ENCODE data around the gene HCFC1. TPM values are rescaled to one million over a fixed set of nuclear protein-coding genes. Genes with fewer than 3 reads are reported as not detected.

HCFC1 gene
- total and polyA plus RNA-seq, 9 of the 15 experiments (the other 6 are each of a cell fraction or from before 2014, with no cell fraction given), result 2.8 to 133 (median 17.1) TPM

DNA sequence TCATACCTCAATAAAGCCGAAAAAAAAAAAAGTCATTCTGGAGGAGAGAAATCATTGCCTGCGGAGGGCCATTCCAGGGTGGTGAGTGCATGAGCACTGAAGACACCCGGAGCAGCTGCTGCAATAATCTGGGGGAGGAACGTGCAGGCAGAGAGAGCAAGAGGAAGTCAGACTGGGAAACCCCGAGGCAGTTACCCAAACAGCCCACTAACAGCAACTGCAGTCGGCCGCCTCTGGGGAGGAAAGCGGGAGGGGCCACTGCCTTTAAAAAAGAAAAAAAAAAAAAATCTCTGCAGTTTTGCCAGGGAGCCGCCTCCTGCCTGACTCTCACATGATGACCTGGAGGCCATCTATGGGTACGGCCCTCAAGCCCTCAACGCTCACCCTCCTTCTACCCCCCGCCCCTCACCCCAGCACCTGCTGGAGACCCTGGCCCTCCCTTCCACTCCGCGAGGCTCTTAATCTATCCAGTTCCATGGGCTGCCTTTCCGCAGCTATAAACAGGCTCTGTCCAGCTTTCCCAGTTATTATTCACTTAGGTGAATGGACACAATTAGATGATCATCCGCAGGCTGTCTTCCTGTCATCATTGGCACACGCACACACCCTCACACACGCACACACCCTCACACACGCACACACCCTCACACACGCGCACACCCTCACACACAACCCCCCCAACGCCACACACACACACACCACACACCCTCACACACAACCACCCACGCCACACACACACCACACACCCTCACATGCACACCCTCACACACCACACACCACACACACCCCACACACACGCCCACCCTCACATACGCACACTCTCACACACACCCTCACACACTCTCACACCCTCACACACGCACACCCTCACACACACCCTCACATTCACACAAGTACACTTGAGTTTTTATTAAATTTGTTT is 70.5 kb downstream of the HCFC1 start (continued):
- TF ChIP-seq, protein P1, sequence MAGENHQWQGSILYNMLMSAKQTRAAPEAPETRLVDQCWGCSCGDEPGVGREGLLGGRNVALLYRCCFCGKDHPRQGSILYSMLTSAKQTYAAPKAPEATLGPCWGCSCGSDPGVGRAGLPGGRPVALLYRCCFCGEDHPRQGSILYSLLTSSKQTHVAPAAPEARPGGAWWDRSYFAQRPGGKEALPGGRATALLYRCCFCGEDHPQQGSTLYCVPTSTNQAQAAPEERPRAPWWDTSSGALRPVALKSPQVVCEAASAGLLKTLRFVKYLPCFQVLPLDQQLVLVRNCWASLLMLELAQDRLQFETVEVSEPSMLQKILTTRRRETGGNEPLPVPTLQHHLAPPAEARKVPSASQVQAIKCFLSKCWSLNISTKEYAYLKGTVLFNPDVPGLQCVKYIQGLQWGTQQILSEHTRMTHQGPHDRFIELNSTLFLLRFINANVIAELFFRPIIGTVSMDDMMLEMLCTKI (IDR thresholded peaks at IDR 0.05; ENCODE audit: partially characterized antibody), result no peak
- no peak for TF ChIP-seq ASH1L (IDR thresholded peaks at IDR 0.05; ENCODE audit: borderline replicate concordance, low read depth, partially characterized antibody)
- TF ChIP-seq MECOM (CRISPR knock-in tag; IDR thresholded peaks at IDR 0.05), result no peak
- TF ChIP-seq MCM2 (IDR thresholded peaks at IDR 0.05; ENCODE audit: low read depth), result no peak
- TF ChIP-seq, protein P2, sequence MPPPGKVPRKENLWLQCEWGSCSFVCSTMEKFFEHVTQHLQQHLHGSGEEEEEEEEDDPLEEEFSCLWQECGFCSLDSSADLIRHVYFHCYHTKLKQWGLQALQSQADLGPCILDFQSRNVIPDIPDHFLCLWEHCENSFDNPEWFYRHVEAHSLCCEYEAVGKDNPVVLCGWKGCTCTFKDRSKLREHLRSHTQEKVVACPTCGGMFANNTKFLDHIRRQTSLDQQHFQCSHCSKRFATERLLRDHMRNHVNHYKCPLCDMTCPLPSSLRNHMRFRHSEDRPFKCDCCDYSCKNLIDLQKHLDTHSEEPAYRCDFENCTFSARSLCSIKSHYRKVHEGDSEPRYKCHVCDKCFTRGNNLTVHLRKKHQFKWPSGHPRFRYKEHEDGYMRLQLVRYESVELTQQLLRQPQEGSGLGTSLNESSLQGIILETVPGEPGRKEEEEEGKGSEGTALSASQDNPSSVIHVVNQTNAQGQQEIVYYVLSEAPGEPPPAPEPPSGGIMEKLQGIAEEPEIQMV (tag; conservative IDR thresholded peaks at IDR 0.05; ENCODE audit: low read depth), result no peak
- no peak for TF ChIP-seq STAT5A (IDR thresholded peaks at IDR 0.05; ENCODE audit: borderline replicate concordance, low read length)
- TF ChIP-seq C11orf30 (IDR thresholded peaks at IDR 0.05; ENCODE audit: low read depth), result no peak
- no peak for TF ChIP-seq NFYB (IDR thresholded peaks at IDR 0.05; ENCODE audit: extremely low read depth, insufficient read length)
- peak; percentile 84 for TF ChIP-seq ZNF384 (IDR thresholded peaks at IDR 0.05; ENCODE audit: low read depth, low read length)
- TF ChIP-seq DPF2 (IDR thresholded peaks at IDR 0.05), result 0 out of 2 replicates have a peak, but pooled peaks have one; percentile 21
- no peak for TF ChIP-seq EZH2 (IDR thresholded peaks at IDR 0.05; ENCODE audit: borderline replicate concordance, low read depth, low read length)
- peak in 1 of 2 experiments; percentile 45; a peak in 2 of 4 replicates for TF ChIP-seq KDM1A (IDR thresholded peaks at IDR 0.05)
- 0 out of 2 replicates have a peak, but pooled peaks have one; percentile 25 for TF ChIP-seq CBFA2T2 (conservative IDR thresholded peaks at IDR 0.05)
- no peak for TF ChIP-seq SETDB1 (IDR thresholded peaks at IDR 0.05; ENCODE audit: low read length)
- TF ChIP-seq ZNF583 (CRISPR knock-in tag; IDR thresholded peaks at IDR 0.05), result no peak
- no peak for TF ChIP-seq SLC30A9 (CRISPR knock-in tag; IDR thresholded peaks at IDR 0.05)
- no peak for TF ChIP-seq ZNF699 (CRISPR knock-in tag; IDR thresholded peaks at IDR 0.05; ENCODE audit: insufficient replicate concordance)
- TF ChIP-seq, protein P3, sequence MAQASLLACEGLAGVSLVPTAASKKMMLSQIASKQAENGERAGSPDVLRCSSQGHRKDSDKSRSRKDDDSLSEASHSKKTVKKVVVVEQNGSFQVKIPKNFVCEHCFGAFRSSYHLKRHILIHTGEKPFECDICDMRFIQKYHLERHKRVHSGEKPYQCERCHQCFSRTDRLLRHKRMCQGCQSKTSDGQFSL (CRISPR knock-in tag; IDR thresholded peaks at IDR 0.05), result peak; percentile 65; the same call in 1 of the 2 replicates
- TF ChIP-seq, protein P3 (tag; IDR thresholded peaks at IDR 0.05), result no peak
- no peak for TF ChIP-seq ZNF3 (CRISPR knock-in tag; IDR thresholded peaks at IDR 0.05)
- no peak for TF ChIP-seq ZBTB7A (IDR thresholded peaks at IDR 0.05; ENCODE audit: borderline replicate concordance, control insufficient read depth, low read depth, low read length)
